ENCODE results near the gene CLEC2B. TPM values are rescaled to one million over a fixed set of nuclear protein-coding genes. Genes with fewer than 3 reads are reported as not detected.

CLEC2B gene
- total RNA-seq, 1 donor from 2014 or later: not detected

DNA sequence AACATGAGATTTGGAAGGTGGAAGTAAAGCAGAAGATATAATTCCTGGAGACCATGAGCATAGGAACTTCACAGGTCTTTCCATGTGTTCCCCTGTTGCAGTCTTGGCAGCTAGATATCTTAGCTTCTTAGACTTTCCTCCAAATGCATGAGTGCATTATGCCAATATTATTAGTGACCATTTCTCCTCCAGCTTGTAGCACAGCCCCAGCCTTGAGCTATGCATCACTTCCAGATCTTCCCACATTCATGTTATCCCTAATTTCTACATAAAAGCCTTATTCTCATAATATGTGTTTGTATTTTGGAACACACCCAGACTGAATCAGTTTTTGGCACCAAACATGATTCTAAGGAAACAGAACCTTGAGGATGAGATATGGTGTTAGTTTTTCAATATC lies 11.0 kb downstream of the CLEC2B start:
- Mint-ChIP-seq H3K4me3 (ENCODE audit: unreplicated experiment) (no peak overlapping the region), H3K4me1 (ENCODE audit: low read depth) (no peaks in the 10 kb centered on the region), H3K27ac (ENCODE audit: unreplicated experiment) (no peak overlapping the region), H3K9me3 (ENCODE audit: low read depth) (peaks cover 5% of the 10 kb centered on the region), H3K36me3 (ENCODE audit: low read depth) (no peaks in the 10 kb centered on the region), H3K27me3 (ENCODE audit: low read depth) (peaks cover 1% of the 10 kb centered on the region)
- TF ChIP-seq, protein P1, sequence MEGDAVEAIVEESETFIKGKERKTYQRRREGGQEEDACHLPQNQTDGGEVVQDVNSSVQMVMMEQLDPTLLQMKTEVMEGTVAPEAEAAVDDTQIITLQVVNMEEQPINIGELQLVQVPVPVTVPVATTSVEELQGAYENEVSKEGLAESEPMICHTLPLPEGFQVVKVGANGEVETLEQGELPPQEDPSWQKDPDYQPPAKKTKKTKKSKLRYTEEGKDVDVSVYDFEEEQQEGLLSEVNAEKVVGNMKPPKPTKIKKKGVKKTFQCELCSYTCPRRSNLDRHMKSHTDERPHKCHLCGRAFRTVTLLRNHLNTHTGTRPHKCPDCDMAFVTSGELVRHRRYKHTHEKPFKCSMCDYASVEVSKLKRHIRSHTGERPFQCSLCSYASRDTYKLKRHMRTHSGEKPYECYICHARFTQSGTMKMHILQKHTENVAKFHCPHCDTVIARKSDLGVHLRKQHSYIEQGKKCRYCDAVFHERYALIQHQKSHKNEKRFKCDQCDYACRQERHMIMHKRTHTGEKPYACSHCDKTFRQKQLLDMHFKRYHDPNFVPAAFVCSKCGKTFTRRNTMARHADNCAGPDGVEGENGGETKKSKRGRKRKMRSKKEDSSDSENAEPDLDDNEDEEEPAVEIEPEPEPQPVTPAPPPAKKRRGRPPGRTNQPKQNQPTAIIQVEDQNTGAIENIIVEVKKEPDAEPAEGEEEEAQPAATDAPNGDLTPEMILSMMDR (IDR thresholded peaks at IDR 0.05): no peak
- no peak for DNase-seq (ENCODE audit: low spot score)

GRCh38 chr12:9856894-9857293 lies 12.3 kb downstream of the CLEC2B start:
- Mint-ChIP-seq H3K27ac (ENCODE audit: unreplicated experiment) (no peak overlapping the region), H3K4me1 (ENCODE audit: low read depth) (no peaks in the 10 kb centered on the region), H3K9me3 (ENCODE audit: low read depth) (no peaks in the 10 kb centered on the region), H3K4me3 (ENCODE audit: unreplicated experiment) (no peak overlapping the region), H3K27me3 (ENCODE audit: low read depth) (peaks cover 2% of the 10 kb centered on the region), H3K36me3 (ENCODE audit: low read depth) (no peaks in the 10 kb centered on the region)
- TF ChIP-seq, protein P1 (IDR thresholded peaks at IDR 0.05): no peak
- no peak for DNase-seq (ENCODE audit: low spot score)

DNA sequence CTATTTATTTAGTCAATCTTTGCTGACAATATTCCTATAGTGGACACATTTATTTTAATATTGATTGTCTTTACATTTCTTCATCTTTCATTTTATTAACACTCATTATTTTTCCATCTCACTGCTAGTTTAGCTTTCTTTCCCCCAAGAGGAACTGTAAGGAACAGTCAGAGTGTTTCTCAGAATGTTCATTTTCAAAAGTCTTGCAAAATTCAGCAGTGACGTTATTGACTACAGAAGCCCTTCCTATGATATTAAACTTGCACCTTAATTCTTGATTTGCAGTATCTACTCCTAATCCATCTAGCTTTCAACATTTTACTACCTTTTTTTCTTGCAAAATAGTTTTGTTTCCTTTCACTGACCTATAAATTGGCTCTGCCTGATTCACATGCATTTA lies 13.0 kb downstream of the CLEC2B start:
- H3K9me3 Mint-ChIP-seq (ENCODE audit: low read depth): no peaks in the 10 kb centered on the region
- no peaks in the 10 kb centered on the region for H3K4me1 Mint-ChIP-seq (ENCODE audit: low read depth)
- no peak for DNase-seq (ENCODE audit: low spot score)
- no peaks in the 10 kb centered on the region for H3K36me3 Mint-ChIP-seq (ENCODE audit: low read depth)
- TF ChIP-seq, protein P1 (IDR thresholded peaks at IDR 0.05): no peak
- peaks cover 2% of the 10 kb centered on the region for H3K27me3 Mint-ChIP-seq (ENCODE audit: low read depth)
- no peak overlapping the region for H3K4me3 Mint-ChIP-seq (ENCODE audit: unreplicated experiment)
- H3K27ac Mint-ChIP-seq (ENCODE audit: unreplicated experiment): no peak overlapping the region

DNA sequence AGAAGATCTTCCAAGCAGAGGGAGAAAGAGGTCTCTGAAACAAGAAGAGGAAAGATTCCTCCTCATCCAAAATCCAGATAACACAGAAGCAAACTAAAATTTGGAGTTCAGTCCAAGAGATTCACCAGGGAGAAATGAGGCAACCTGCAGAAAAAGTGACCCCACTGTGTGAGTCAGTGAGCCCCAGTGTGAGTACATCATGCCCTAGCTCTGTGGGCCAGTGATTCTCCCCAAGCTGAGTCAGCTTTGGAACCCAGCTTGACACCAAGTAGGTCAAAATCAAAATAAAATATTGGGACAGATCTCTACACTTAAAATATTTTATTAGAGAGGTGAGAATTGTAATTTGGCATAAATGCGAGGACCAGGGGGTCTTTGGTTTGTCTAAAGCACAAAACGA lies 17.2 kb downstream of the CLEC2B start:
- no peaks in the 10 kb centered on the region for H3K36me3 Mint-ChIP-seq (ENCODE audit: low read depth)
- no peaks in the 10 kb centered on the region for H3K9me3 Mint-ChIP-seq (ENCODE audit: low read depth)
- no peak overlapping the region for H3K4me3 Mint-ChIP-seq (ENCODE audit: unreplicated experiment)

GRCh38 chr12:9851050-9851449 lies 18.1 kb downstream of the CLEC2B start:
- DNase-seq (ENCODE audit: low spot score): no peak
- no peaks in the 10 kb centered on the region for H3K36me3 Mint-ChIP-seq (ENCODE audit: low read depth)
- H3K27ac Mint-ChIP-seq (ENCODE audit: unreplicated experiment): no peak overlapping the region
- H3K27me3 Mint-ChIP-seq (ENCODE audit: low read depth): peaks cover 10% of the 10 kb centered on the region
- H3K4me1 Mint-ChIP-seq (ENCODE audit: low read depth): no peaks in the 10 kb centered on the region
- H3K4me3 Mint-ChIP-seq (ENCODE audit: unreplicated experiment): no peak overlapping the region
- TF ChIP-seq, protein P1 (IDR thresholded peaks at IDR 0.05): no peak
- H3K9me3 Mint-ChIP-seq (ENCODE audit: low read depth): peaks cover 5% of the 10 kb centered on the region

More for the DNA sequence above, 17.2 kb downstream of the CLEC2B start:
- no peak for DNase-seq (ENCODE audit: low spot score)
- TF ChIP-seq, protein P1 (IDR thresholded peaks at IDR 0.05): no peak
- no peaks in the 10 kb centered on the region for H3K4me1 Mint-ChIP-seq (ENCODE audit: low read depth)
- H3K27me3 Mint-ChIP-seq (ENCODE audit: low read depth): peaks cover 2% of the 10 kb centered on the region
- no peak overlapping the region for H3K27ac Mint-ChIP-seq (ENCODE audit: unreplicated experiment)

All from chondrocyte (in vitro differentiated cells).